Measurements from ENCODE around the gene LETM1. TPM values are rescaled to one million over a fixed set of nuclear protein-coding genes. Genes with fewer than 3 reads are reported as not detected.

LETM1 gene
- total RNA-seq, 5 donors from 2014 or later (not counting 1 experiment from before 2014, with no cell fraction given) = 35.4 to 60.3 (median 53.5) TPM

DNA sequence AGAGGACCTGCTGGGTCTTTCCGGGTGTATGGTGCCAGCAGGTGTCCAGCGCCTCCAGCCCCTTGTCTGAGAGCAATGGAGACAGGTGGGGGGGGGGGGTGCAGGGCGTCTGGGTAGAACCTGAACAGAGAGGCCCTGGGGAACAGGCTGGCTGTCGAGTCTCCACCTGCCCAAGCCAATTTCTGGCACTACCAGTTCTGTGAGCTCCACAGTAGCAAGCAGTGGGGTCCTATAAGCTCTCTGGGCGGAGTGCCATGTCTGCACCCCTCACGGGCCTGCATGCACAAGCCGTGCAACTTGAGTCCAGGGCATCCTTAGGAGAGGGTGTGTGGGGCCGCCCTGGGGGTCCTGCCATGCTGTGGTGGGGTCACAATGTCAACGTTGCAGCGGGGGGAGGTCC lies 72.9 kb downstream of the LETM1 start:
- H3K4me3 ChIP-seq (ENCODE audit: control insufficient read depth in 1 of 2, extremely low read depth in 1 of 2, low read length in 1 of 2) = no peak overlapping the region
- no peaks in the 10 kb centered on the region for H3K36me3 ChIP-seq (ENCODE audit: control insufficient read depth in 2 of 2, extremely low read depth in 1 of 2, insufficient read depth in 1 of 2, low read length in 1 of 2)
- ChIA-PET POLR2A (no interaction called here), CTCF (no interaction called here)
- Mint-ChIP-seq H3K9me3 (no peaks in the 10 kb centered on the region), H3K27me3 (no peaks in the 10 kb centered on the region), H3K4me3 (no peak overlapping the region), H3K4me1 (no peaks in the 10 kb centered on the region), H3K27ac (no peak overlapping the region), H3K36me3 (no peaks in the 10 kb centered on the region)
- H3K9me3 ChIP-seq = no peaks in the 10 kb centered on the region
- ATAC-seq (replicated peaks in 1 of 4) = no peak
- H3K27me3 ChIP-seq (replicated peaks in 1 of 2; ENCODE audit: control insufficient read depth in 2 of 2, extremely low read depth in 1 of 2, insufficient read depth in 2 of 2, low read length in 1 of 2) = peaks cover 0 to 6% of the 10 kb centered on the region in 2 experiments
- DNase-seq = no peak
- H3K4me1 ChIP-seq (ENCODE audit: control insufficient read depth in 1 of 2, extremely low read depth in 1 of 2, insufficient read depth in 2 of 2, low read length in 2 of 2) = no peaks in the 10 kb centered on the region
- 79% methylated on average over 4 of the region's 10 CpGs for WGBS (ENCODE audit: insufficient coverage)
- no peak overlapping the region for H3K27ac ChIP-seq (ENCODE audit: low read length)

- ATAC-seq (replicated peaks in 1 of 4) = no peak
- ChIA-PET POLR2A (no interaction called here), CTCF (no interaction called here)
- H3K4me1 Mint-ChIP-seq = no peaks in the 10 kb centered on the region
- no peaks in the 10 kb centered on the region for H3K36me3 Mint-ChIP-seq
- no peak overlapping the region for H3K4me3 ChIP-seq (ENCODE audit: control insufficient read depth in 1 of 2, extremely low read depth in 1 of 2, low read length in 1 of 2)
- H3K9me3 Mint-ChIP-seq = no peaks in the 10 kb centered on the region
- H3K4me1 ChIP-seq (ENCODE audit: control insufficient read depth in 1 of 2, extremely low read depth in 1 of 2, insufficient read depth in 2 of 2, low read length in 2 of 2) = no peaks in the 10 kb centered on the region
- H3K27me3 Mint-ChIP-seq = no peaks in the 10 kb centered on the region
- no peak overlapping the region for H3K27ac Mint-ChIP-seq
- H3K36me3 ChIP-seq (ENCODE audit: control insufficient read depth in 2 of 2, extremely low read depth in 1 of 2, insufficient read depth in 1 of 2, low read length in 1 of 2) = no peaks in the 10 kb centered on the region
- H3K4me3 Mint-ChIP-seq = no peak overlapping the region
- no peak overlapping the region for H3K27ac ChIP-seq (ENCODE audit: low read length)
- no peak for DNase-seq
- no peaks in the 10 kb centered on the region for H3K9me3 ChIP-seq
- H3K27me3 ChIP-seq (replicated peaks in 1 of 2; ENCODE audit: control insufficient read depth in 2 of 2, extremely low read depth in 1 of 2, insufficient read depth in 2 of 2, low read length in 1 of 2) = peaks cover 0 to 5% of the 10 kb centered on the region in 2 experiments
- 76% methylated on average over 10 of the region's 14 CpGs for WGBS (ENCODE audit: insufficient coverage)
Measured at GRCh38 chr4:1780435-1780834, 75.5 kb downstream of the LETM1 start.

- Mint-ChIP-seq H3K27me3 (no peaks in the 10 kb centered on the region), H3K9me3 (no peaks in the 10 kb centered on the region), H3K27ac (no peak overlapping the region), H3K36me3 (no peaks in the 10 kb centered on the region), H3K4me3 (no peak overlapping the region), H3K4me1 (no peaks in the 10 kb centered on the region)
- no peaks in the 10 kb centered on the region for H3K4me1 ChIP-seq (ENCODE audit: control insufficient read depth in 1 of 2, extremely low read depth in 1 of 2, insufficient read depth in 2 of 2, low read length in 2 of 2)
- no peaks in the 10 kb centered on the region for H3K36me3 ChIP-seq (ENCODE audit: control insufficient read depth in 2 of 2, extremely low read depth in 1 of 2, insufficient read depth in 1 of 2, low read length in 1 of 2)
- ChIA-PET CTCF (no interaction called here), POLR2A (no interaction called here)
- no peaks in the 10 kb centered on the region for H3K9me3 ChIP-seq
- WGBS (ENCODE audit: insufficient coverage) = 81% methylated on average over 16 of the region's 18 CpGs
- no peak overlapping the region for H3K4me3 ChIP-seq (ENCODE audit: control insufficient read depth in 1 of 2, extremely low read depth in 1 of 2, low read length in 1 of 2)
- peaks cover 0 to 6% of the 10 kb centered on the region in 2 experiments for H3K27me3 ChIP-seq (replicated peaks in 1 of 2; ENCODE audit: control insufficient read depth in 2 of 2, extremely low read depth in 1 of 2, insufficient read depth in 2 of 2, low read length in 1 of 2)
- no peak overlapping the region for H3K27ac ChIP-seq (ENCODE audit: low read length)
- DNase-seq = no peak
- ATAC-seq (replicated peaks in 1 of 4) = no peak
Measured at GRCh38 chr4:1779588-1780382, 76.2 kb downstream of the LETM1 start.

DNA sequence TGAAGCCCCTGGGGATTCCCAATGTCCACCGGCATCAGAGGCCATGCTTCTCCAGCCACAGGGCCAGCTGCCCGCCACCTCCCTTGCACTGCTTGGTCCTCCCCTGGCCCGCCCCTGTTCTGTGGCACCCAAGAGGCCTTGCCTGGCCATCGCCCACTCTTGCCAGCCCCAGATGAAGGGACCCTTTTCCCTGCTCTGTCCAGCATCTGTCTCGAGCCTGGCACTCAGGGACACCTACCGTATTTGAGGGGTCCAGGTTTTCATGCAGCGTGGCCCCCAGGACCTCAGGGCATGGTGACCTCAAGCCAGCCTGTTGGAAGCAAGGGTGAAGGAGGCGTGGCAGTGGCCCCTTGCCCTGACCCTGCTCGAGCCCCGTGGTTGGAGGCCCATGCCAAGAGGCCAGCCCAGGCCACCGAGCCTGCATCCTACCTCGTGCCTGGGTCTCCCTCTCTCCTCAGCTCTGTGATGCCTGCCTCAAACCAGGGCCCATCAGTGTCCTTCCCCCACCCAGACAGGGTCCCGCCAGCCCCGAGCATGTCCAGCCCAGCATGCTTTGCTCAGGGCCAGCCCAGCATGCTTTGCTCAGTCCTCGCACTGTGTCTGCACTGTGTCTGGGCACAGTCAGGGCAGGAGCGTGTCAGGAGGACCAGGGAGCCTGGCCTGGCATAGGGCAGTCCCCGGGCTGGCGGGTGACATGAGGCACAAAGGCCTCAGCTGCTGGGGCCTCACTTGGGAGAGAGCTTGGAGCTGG lies 77.1 kb downstream of the LETM1 start:
- ChIA-PET POLR2A (no interaction called here), CTCF (no interaction called here)
- Histone ChIP-seq H3K27me3 (replicated peaks in 1 of 2; ENCODE audit: control insufficient read depth in 2 of 2, extremely low read depth in 1 of 2, insufficient read depth in 2 of 2, low read length in 1 of 2) (peaks cover 0 to 14% of the 10 kb centered on the region in 2 experiments), H3K4me3 (ENCODE audit: control insufficient read depth in 1 of 2, extremely low read depth in 1 of 2, low read length in 1 of 2) (no peak overlapping the region), H3K36me3 (ENCODE audit: control insufficient read depth in 2 of 2, extremely low read depth in 1 of 2, insufficient read depth in 1 of 2, low read length in 1 of 2) (no peaks in the 10 kb centered on the region), H3K9me3 (no peaks in the 10 kb centered on the region), H3K4me1 (ENCODE audit: control insufficient read depth in 1 of 2, extremely low read depth in 1 of 2, insufficient read depth in 2 of 2, low read length in 2 of 2) (no peaks in the 10 kb centered on the region), H3K27ac (ENCODE audit: low read length) (no peak overlapping the region)
- no peaks in the 10 kb centered on the region for H3K4me1 Mint-ChIP-seq
- no peak overlapping the region for H3K4me3 Mint-ChIP-seq
- H3K36me3 Mint-ChIP-seq = no peaks in the 10 kb centered on the region
- 82% methylated on average over 17 of the region's 18 CpGs for WGBS (ENCODE audit: insufficient coverage)
- ATAC-seq (replicated peaks in 1 of 4) (no peak), DNase-seq (no peak)
- H3K27me3 Mint-ChIP-seq = peaks cover 0 to 2% of the 10 kb centered on the region in 2 donors
- H3K27ac Mint-ChIP-seq = no peak overlapping the region
- no peaks in the 10 kb centered on the region for H3K9me3 Mint-ChIP-seq

DNA sequence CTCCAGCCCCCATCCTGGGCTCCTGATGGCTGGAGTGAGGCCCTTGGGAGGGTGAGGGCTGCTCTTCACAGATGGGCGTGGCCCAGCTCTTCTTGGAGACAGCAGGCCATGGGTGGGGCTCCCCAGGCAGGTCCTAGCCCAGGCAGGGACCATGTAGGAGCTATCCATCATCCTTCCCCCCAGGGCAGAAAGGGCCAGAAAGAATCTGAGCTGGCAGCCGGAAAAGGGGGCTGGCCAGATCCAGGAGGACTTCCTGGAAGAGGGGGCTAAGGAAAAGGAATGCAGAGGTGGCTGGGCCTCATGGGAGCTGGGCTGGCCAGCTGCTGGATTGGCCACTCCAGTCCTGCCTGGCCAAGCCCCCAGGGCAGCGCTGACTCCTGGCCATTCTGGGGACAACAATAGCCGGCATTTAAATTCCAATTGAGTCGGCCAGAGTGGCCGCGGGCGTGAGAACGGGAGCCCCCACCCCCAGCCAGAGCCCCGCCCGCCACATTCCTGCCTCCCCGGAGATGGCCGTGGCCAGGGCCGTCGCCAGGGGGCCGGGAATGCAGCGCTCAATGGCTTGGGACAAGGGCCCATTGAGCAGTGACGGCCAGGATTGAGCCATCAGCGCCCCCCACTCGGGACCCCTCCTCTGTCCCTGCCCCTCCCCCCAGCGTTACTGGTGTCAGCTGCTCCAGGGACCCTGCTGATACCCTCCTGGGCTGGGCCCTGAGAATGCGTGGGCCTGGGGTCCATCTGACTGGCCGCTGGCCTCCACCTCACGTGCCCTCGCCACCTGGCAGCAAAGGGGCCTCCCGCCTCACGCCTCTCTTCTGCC lies 77.9 kb downstream of the LETM1 start:
- H3K36me3 Mint-ChIP-seq = no peaks in the 10 kb centered on the region
- H3K9me3 Mint-ChIP-seq = no peaks in the 10 kb centered on the region
- no peak overlapping the region for H3K4me3 Mint-ChIP-seq
- CTCF ChIA-PET = no interaction called here
- Histone ChIP-seq H3K27me3 (replicated peaks in 1 of 2; ENCODE audit: control insufficient read depth in 2 of 2, extremely low read depth in 1 of 2, insufficient read depth in 2 of 2, low read length in 1 of 2) (peaks cover 0 to 19% of the 10 kb centered on the region in 2 experiments), H3K36me3 (ENCODE audit: control insufficient read depth in 2 of 2, extremely low read depth in 1 of 2, insufficient read depth in 1 of 2, low read length in 1 of 2) (no peaks in the 10 kb centered on the region), H3K4me3 (ENCODE audit: control insufficient read depth in 1 of 2, extremely low read depth in 1 of 2, low read length in 1 of 2) (no peak overlapping the region), H3K27ac (ENCODE audit: low read length) (no peak overlapping the region), H3K4me1 (ENCODE audit: control insufficient read depth in 1 of 2, extremely low read depth in 1 of 2, insufficient read depth in 2 of 2, low read length in 2 of 2) (no peaks in the 10 kb centered on the region), H3K9me3 (no peaks in the 10 kb centered on the region)
- POLR2A ChIA-PET = no interaction called here
- DNase-seq (no peak), ATAC-seq (replicated peaks in 1 of 4) (no peak)
- H3K27ac Mint-ChIP-seq = no peak overlapping the region
- H3K27me3 Mint-ChIP-seq = peaks cover 0 to 2% of the 10 kb centered on the region in 2 donors
- 84% methylated on average over 25 of the region's 27 CpGs for WGBS (ENCODE audit: insufficient coverage)
- H3K4me1 Mint-ChIP-seq = no peaks in the 10 kb centered on the region

GRCh38 chr4:1776521-1777161 lies 79.3 kb downstream of the LETM1 start:
- DNase-seq = no peak
- Mint-ChIP-seq H3K4me1 (peaks cover 0 to 1% (median 1%) of the 10 kb centered on the region in 3 donors), H3K27ac (no peak overlapping the region), H3K9me3 (no peaks in the 10 kb centered on the region), H3K4me3 (no peak overlapping the region), H3K36me3 (no peaks in the 10 kb centered on the region), H3K27me3 (peaks cover 0 to 6% of the 10 kb centered on the region in 2 donors)
- 88% methylated on average over 19 of the region's 24 CpGs for whole genome bisulfite sequencing (ENCODE audit: insufficient coverage)
- H3K27me3 ChIP-seq (replicated peaks in 1 of 2; ENCODE audit: control insufficient read depth in 2 of 2, extremely low read depth in 1 of 2, insufficient read depth in 2 of 2, low read length in 1 of 2) = peaks cover 0 to 31% of the 10 kb centered on the region in 2 experiments
- POLR2A ChIA-PET = no interaction called here
- peaks cover 2 to 4% of the 10 kb centered on the region in 2 experiments for H3K4me1 ChIP-seq (ENCODE audit: control insufficient read depth in 1 of 2, extremely low read depth in 1 of 2, insufficient read depth in 2 of 2, low read length in 2 of 2)
- H3K4me3 ChIP-seq (ENCODE audit: control insufficient read depth in 1 of 2, extremely low read depth in 1 of 2, low read length in 1 of 2) = no peak overlapping the region
- no peaks in the 10 kb centered on the region for H3K9me3 ChIP-seq
- ATAC-seq (replicated peaks in 1 of 4) = no peak
- no peak overlapping the region for H3K27ac ChIP-seq (ENCODE audit: low read length)
- no peaks in the 10 kb centered on the region for H3K36me3 ChIP-seq (ENCODE audit: control insufficient read depth in 2 of 2, extremely low read depth in 1 of 2, insufficient read depth in 1 of 2, low read length in 1 of 2)
- CTCF ChIA-PET = interaction anchor here (0.6 kb wide), 2 partner anchors 9 to 84 kb away, joined by 4 read pairs; no protein-coding TSS in a partner anchor

Measured in T-cell (primary cell).